ENCODE measurements around the gene ARHGAP42.
A peak's percentile ranks its signal among the peaks of the same experiment; 100 is the strongest.

- TF ChIP-seq CTCF (IDR thresholded peaks at IDR 0.05), result peak; percentile 11; the same call in 1 of the 2 replicates
- no peak for TF ChIP-seq POLR2AphosphoS5 (IDR thresholded peaks at IDR 0.05; ENCODE audit: low read depth, low read length)
Observed at GRCh38 chr11:100801225-100801999, 114.3 kb downstream of the ARHGAP42 start.

Data from Panc1 (cell line).